ENCODE data around the gene LCE3C. TPM values are rescaled to one million over a fixed set of nuclear protein-coding genes. Genes with fewer than 3 reads are reported as not detected.

Gene LCE3C
- total RNA-seq = not detected in 2 replicates

GRCh38 chr1:152599934-152600333, at the start of gene LCE3C:
LCE3C (plus strand) TSS chr1:152600234; CDS start chr1:152600732, 498 bp downstream.

GRCh38 chr1:152566681-152567080, 33.4 kb upstream of the LCE3C start, which contains the start of gene LCE3E:
LCE3E (minus strand) TSS chr1:152566780; CDS start chr1:152566208, 572 bp downstream.

GRCh38 chr1:152580433-152580832, 19.6 kb upstream of the LCE3C start, which contains the start of gene LCE3D:
LCE3D (minus strand) TSS chr1:152580516; CDS start chr1:152579936, 580 bp downstream.

GRCh38 chr1:152613511-152613910, 13.5 kb downstream of the LCE3C start, which contains the start of gene LCE3B:
LCE3B (plus strand) TSS chr1:152613811; CDS start chr1:152613811, 0 bp downstream.

GRCh38 chr1:152622803-152623202, 22.8 kb downstream of the LCE3C start, which contains the start of gene LCE3A:
LCE3A (minus strand) TSS chr1:152623103; CDS start chr1:152623103, 0 bp downstream.

Other genes with a start within 250 kb of the LCE3C start
- not detected in 2 replicates for gene FLG2, start 240.2 kb upstream of the LCE3C start, total RNA-seq
- gene CRNN, start 186.0 kb upstream of the LCE3C start, total RNA-seq = not detected in 2 replicates
- not detected in 2 replicates for gene LCE5A, start 89.4 kb upstream of the LCE3C start, total RNA-seq
- not detected in 2 replicates for gene CRCT1, start 85.8 kb upstream of the LCE3C start, total RNA-seq
- not detected in 2 replicates for gene LCE3E, start 33.5 kb upstream of the LCE3C start, total RNA-seq
- not detected in 2 replicates for gene LCE3D, start 19.7 kb upstream of the LCE3C start, total RNA-seq
- not detected in 2 replicates for gene LCE3B, start 13.6 kb downstream of the LCE3C start, total RNA-seq
- gene LCE3A, start 22.9 kb downstream of the LCE3C start, total RNA-seq = not detected in 2 replicates
- gene LCE2D, start 63.1 kb downstream of the LCE3C start, total RNA-seq = not detected in 2 replicates
- gene LCE2C, start 75.0 kb downstream of the LCE3C start, total RNA-seq = not detected in 2 replicates
- gene LCE2B, start 85.9 kb downstream of the LCE3C start, total RNA-seq = not detected in 2 replicates
- not detected in 2 replicates for gene LCE2A, start 98.1 kb downstream of the LCE3C start, total RNA-seq
- gene LCE4A, start 107.9 kb downstream of the LCE3C start, total RNA-seq = not detected in 2 replicates
- not detected in 2 replicates for gene KPRP, start 157.8 kb downstream of the LCE3C start, total RNA-seq
- gene LCE1F, start 174.9 kb downstream of the LCE3C start, total RNA-seq = not detected in 2 replicates
- gene LCE1E, start 186.0 kb downstream of the LCE3C start, total RNA-seq = not detected in 2 replicates
- gene LCE1D, start 196.5 kb downstream of the LCE3C start, total RNA-seq = not detected in 2 replicates
- not detected in 2 replicates for gene LCE1C, start 206.4 kb downstream of the LCE3C start, total RNA-seq
- gene LCE1B, start 211.7 kb downstream of the LCE3C start, total RNA-seq = not detected in 2 replicates
- gene LCE1A, start 227.2 kb downstream of the LCE3C start, total RNA-seq = not detected in 2 replicates
- gene LCE6A, start 242.6 kb downstream of the LCE3C start, total RNA-seq = not detected in 2 replicates